Measurements from ENCODE around the gene NUMB.
"Not testable (repeated sequence)": the region's sequence is repeated elsewhere in the genome, so short reads cannot be mapped to it uniquely, and the experiment has no call there.

Gene NUMB

DNA sequence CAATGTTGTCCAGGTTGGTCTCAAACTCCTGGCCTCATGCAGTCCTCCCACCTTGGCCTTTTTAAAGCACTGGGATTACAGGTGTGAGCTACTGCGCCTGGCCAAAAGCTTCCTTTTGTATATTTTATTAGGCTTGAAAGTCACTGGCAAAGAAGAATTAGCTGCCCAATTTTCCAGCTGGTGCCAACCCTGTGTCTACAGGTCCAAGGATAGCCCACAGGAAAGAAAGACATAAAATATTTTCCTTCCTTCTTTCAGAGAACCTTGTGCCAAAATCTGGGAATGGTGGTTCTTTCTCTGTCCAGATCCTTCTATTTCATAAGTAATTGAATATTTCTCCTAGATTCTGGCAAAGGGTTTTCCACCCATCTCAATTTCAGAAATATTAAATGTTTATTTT, 84.1 kb downstream of the NUMB start:
- H3K4me1 Mint-ChIP-seq (ENCODE audit: low read depth) = no peaks in the 10 kb centered on the region

DNA sequence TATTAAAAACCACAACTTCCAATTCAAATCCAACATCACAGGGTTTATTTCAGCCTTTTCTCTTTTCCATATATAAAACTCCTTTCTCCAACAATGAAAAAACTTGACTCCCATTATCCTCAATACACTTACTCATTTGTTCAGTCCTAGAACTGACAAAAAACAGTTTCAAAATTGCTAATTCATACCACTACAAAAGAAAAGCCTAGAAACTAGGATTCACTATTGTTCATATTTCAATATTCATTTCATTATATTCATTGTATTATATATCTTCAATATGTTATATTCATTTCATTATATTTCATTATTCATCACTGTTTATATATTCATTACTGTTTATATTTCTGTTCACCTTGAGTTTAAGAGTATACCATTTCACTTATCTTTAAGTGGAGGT, 85.8 kb downstream of the NUMB start:
- Mint-ChIP-seq H3K4me1 (ENCODE audit: low read depth) (no peaks in the 10 kb centered on the region), H3K4me3 (no peak overlapping the region), H3K27me3 (ENCODE audit: low read depth) (no peaks in the 10 kb centered on the region), H3K36me3 (ENCODE audit: low read depth) (no peaks in the 10 kb centered on the region), H3K27ac (no peak overlapping the region), H3K9me3 (no peaks in the 10 kb centered on the region)

More for the DNA sequence above, 84.1 kb downstream of the NUMB start:
- H3K27ac Mint-ChIP-seq = no peak overlapping the region
- no peaks in the 10 kb centered on the region for H3K9me3 Mint-ChIP-seq
- no peak overlapping the region for H3K4me3 Mint-ChIP-seq
- H3K27me3 Mint-ChIP-seq (ENCODE audit: low read depth) = no peaks in the 10 kb centered on the region
- H3K36me3 Mint-ChIP-seq (ENCODE audit: low read depth) = no peaks in the 10 kb centered on the region

DNA sequence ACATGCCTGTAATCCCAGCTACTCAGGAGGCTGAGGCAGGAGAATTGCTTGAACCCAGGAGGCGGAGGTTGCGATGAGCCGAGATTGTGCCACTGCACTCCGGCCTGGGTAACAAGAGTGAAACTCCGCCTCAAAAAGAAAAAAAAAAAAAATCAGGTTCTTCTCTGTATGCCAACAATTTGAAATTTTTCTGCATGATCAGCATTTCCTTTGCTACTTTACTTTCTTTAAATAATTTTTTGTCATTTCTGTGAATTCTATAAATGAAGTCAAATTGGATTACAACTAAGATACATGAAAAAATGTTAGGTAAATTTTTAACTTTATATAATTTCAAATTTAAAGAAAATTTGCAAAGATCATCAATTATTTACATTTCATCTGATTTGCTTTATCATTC, 87.8 kb downstream of the NUMB start:
- Mint-ChIP-seq H3K27me3 (ENCODE audit: low read depth) (no peaks in the 10 kb centered on the region), H3K4me3 (no peak overlapping the region)

DNA sequence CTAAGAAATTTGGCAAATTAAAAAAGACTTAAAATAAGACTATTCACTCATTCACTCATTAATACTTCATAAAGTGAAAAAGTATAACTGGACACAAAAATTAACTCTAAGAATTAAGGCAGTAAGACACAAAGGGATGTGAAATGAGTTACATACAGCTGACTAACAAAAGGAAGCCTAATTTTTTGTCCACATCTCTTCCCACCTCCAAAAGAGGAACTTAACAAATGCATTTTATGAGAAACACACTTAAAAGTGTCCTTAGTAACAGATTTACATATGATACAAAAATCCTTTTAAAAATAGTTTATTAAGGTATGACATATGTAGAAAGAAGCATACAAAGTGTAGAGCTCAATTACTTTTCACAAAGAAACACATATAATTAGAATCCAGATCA, 88.9 kb downstream of the NUMB start:
- no peaks in the 10 kb centered on the region for H3K36me3 Mint-ChIP-seq (ENCODE audit: low read depth)
- no peaks in the 10 kb centered on the region for H3K4me1 Mint-ChIP-seq (ENCODE audit: low read depth)
- no peaks in the 10 kb centered on the region for H3K9me3 Mint-ChIP-seq
- no peak overlapping the region for H3K4me3 Mint-ChIP-seq
- no peak overlapping the region for H3K27ac Mint-ChIP-seq
- no peaks in the 10 kb centered on the region for H3K27me3 Mint-ChIP-seq (ENCODE audit: low read depth)

More for the DNA sequence above, 87.8 kb downstream of the NUMB start:
- Mint-ChIP-seq H3K9me3 (no peaks in the 10 kb centered on the region), H3K4me1 (ENCODE audit: low read depth) (no peaks in the 10 kb centered on the region), H3K27ac (no peak overlapping the region), H3K36me3 (ENCODE audit: low read depth) (no peaks in the 10 kb centered on the region)

DNA sequence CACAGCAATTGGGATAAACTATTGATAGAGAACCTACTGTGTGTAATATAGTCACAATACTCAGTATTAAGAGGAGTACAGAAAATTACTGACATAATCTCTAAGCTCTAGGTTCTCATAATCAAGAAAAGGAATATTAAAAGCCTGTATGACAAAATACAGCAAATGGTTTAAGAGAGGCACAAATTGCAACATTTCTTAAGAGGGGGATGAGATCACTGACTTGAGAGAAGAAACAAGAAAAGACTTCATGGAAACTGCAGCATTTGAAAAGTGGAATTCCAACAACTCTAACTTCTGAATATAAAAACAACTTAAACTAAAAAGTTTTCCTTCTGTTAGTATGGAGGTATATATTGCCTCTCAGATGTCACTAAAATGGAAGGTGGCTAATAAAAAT, 89.7 kb downstream of the NUMB start:
- no peaks in the 10 kb centered on the region for H3K4me1 Mint-ChIP-seq (ENCODE audit: low read depth)
- H3K36me3 Mint-ChIP-seq (ENCODE audit: low read depth) = no peaks in the 10 kb centered on the region
- H3K9me3 Mint-ChIP-seq = no peaks in the 10 kb centered on the region
- H3K4me3 Mint-ChIP-seq = no peak overlapping the region
- H3K27me3 Mint-ChIP-seq (ENCODE audit: low read depth) = no peaks in the 10 kb centered on the region
- no peak overlapping the region for H3K27ac Mint-ChIP-seq

DNA sequence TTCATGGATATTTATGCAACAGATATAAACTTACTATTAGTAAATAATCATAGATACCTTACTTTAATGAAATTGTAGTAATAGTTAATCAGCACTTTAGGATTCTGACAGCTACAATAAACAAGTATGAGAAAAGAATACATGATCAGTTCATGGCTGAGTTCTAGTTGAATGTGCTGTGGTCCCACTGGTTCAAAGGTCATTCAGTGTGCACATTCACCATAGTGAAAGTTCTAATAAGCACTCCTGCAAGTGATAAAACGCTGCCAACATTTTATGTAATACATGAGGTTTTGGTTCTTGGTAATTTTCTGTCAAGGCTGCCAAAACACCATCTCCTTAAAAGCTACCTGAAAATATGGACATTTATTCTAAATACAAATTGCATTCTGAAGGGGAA, 92.6 kb downstream of the NUMB start:
- no peak overlapping the region for H3K4me3 Mint-ChIP-seq
- H3K27ac Mint-ChIP-seq = no peak overlapping the region
- peaks cover 4% of the 10 kb centered on the region for H3K36me3 Mint-ChIP-seq (ENCODE audit: low read depth)
- H3K4me1 Mint-ChIP-seq (ENCODE audit: low read depth) = no peaks in the 10 kb centered on the region
- no peaks in the 10 kb centered on the region for H3K27me3 Mint-ChIP-seq (ENCODE audit: low read depth)
- no peaks in the 10 kb centered on the region for H3K9me3 Mint-ChIP-seq

DNA sequence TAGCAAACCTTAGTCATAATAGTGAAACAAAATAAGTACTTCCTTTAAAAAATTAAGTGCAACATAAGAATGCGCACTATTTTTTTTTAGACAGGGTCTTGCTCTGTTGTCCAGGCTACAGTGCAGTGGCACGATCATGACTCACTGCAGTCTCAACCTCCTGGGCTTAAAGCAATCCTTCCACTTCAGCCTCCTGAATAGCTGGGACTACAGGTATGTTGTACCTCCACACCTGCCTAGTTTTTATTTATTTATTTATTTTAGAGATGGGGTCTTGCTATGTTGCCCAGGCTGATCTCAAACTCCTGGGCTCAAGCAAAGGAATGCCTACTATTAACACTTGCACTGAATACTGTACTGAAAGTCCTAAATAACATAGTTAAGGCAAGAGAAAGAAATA, 93.8 kb downstream of the NUMB start:
- Mint-ChIP-seq H3K27me3 (ENCODE audit: low read depth) (no peaks in the 10 kb centered on the region), H3K36me3 (ENCODE audit: low read depth) (peaks cover 4% of the 10 kb centered on the region), H3K4me1 (ENCODE audit: low read depth) (no peaks in the 10 kb centered on the region), H3K9me3 (no peaks in the 10 kb centered on the region), H3K4me3 (no peak overlapping the region), H3K27ac (no peak overlapping the region)

DNA sequence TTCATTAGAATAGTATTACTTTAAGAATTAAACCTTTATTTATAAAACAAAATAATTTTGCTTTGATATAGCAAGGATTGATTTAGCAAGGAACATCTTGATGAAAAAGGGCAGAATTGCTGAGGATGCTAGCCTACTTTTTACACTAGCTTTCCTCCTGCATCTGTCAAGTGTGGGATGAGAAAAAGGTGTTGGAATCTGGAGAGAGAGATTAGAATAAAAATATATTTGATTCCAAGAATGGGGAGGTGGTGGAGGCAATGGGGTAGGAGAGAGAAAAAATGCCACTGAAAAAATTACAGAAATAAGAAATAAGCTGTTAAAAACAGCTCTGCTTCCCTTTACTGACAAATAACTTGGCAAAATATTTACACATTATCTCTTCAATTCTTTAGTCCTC, 98.9 kb downstream of the NUMB start:
- peaks cover 7% of the 10 kb centered on the region for H3K36me3 Mint-ChIP-seq (ENCODE audit: low read depth)
- H3K27me3 Mint-ChIP-seq (ENCODE audit: low read depth) = no peaks in the 10 kb centered on the region
- H3K4me1 Mint-ChIP-seq (ENCODE audit: low read depth) = no peaks in the 10 kb centered on the region
- no peak overlapping the region for H3K27ac Mint-ChIP-seq
- no peaks in the 10 kb centered on the region for H3K9me3 Mint-ChIP-seq
- no peak overlapping the region for H3K4me3 Mint-ChIP-seq

DNA sequence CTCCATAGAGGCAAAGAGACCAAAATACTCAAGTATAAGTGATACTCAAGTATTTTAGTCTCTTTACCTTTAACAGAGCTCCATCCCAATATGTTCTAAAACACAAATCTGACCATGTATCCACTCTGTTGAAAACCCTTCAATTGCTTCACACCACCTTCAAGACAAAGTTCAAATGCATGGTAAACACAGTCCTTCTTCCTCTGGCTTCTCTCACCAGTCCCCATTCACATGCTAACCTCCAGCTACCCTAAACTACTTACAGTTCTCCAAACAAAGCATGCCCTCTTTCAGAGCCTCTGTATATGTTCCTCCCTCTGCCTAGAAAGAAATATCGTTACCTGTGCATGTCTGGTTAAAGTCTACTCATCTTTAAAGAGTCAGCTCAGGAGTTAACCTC, 100.2 kb downstream of the NUMB start:
- Mint-ChIP-seq H3K27me3 (ENCODE audit: low read depth) (no peaks in the 10 kb centered on the region), H3K9me3 (no peaks in the 10 kb centered on the region), H3K4me3 (no peak overlapping the region), H3K4me1 (ENCODE audit: low read depth) (no peaks in the 10 kb centered on the region), H3K27ac (no peak overlapping the region), H3K36me3 (ENCODE audit: low read depth) (peaks cover 6% of the 10 kb centered on the region)

DNA sequence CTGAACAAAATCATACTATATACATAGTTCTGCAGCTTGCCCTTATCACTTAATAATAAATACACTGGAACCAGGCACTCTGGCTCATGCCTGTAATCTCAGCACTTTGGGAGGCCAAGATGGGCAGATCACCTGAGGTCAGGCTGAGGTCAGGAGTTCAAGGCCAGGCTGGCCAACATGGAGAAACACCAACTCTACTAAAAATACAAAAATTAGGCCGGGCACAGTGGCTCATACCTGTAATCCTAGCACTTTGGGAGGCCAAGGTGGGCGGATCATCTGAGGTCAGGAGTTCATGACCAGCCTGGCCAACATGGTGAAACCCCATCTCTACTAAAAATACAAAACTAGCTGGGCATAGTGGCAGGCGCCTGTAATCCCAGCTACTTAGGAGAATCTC, 109.3 kb downstream of the NUMB start:
- not testable (repeated sequence) for H3K36me3 Mint-ChIP-seq (ENCODE audit: low read depth); H3K27me3 Mint-ChIP-seq (ENCODE audit: low read depth); H3K27ac Mint-ChIP-seq; H3K4me3 Mint-ChIP-seq; H3K9me3 Mint-ChIP-seq; H3K4me1 Mint-ChIP-seq (ENCODE audit: low read depth)

DNA sequence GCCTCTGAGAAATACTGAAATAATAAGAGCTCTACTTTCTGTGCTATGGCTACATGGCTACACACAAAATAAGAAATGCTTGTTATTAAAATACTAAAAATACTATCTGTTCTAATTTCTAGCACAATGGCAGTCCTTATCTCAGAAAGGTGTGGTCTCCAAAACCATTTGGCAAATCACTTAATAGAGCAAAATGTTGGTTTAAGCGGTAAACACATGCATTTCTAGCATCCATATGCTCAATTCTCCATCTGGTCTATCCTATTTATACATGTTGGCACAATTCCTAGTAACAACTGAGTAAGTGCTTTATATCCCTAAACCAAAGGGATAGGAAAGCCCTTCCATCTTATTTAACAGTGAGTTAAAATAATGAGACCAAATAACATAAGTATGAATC, 114.0 kb downstream of the NUMB start:
- peaks cover 7% of the 10 kb centered on the region for H3K4me1 Mint-ChIP-seq (ENCODE audit: low read depth)
- no peaks in the 10 kb centered on the region for H3K36me3 Mint-ChIP-seq (ENCODE audit: low read depth)
- H3K4me3 Mint-ChIP-seq = no peak overlapping the region
- H3K27me3 Mint-ChIP-seq (ENCODE audit: low read depth) = no peaks in the 10 kb centered on the region
- no peak overlapping the region for H3K27ac Mint-ChIP-seq
- H3K9me3 Mint-ChIP-seq = no peaks in the 10 kb centered on the region

DNA sequence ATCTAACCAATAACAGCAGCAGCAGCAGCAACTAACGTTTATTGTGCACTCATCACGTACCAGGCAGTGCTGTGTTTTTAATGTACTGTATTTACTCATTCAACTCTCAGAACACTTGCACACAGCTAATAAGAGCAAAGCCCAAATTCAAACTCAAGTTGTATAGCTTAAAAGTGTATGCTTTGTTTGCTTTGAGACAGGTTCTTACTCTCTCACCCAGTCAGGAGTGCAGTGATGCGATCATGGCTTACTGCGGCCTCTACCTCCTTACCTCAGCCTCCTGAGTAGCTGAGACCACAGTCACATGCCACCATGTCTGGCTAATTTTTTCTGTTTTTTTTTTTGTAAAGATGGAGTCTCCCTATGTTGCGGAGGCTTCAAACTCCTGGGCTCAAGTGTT, 115.7 kb downstream of the NUMB start:
- Mint-ChIP-seq H3K9me3 (no peaks in the 10 kb centered on the region), H3K36me3 (ENCODE audit: low read depth) (peaks cover 1% of the 10 kb centered on the region), H3K4me1 (ENCODE audit: low read depth) (peaks cover 7% of the 10 kb centered on the region), H3K27me3 (ENCODE audit: low read depth) (no peaks in the 10 kb centered on the region), H3K4me3 (no peak overlapping the region), H3K27ac (no peak overlapping the region)

DNA sequence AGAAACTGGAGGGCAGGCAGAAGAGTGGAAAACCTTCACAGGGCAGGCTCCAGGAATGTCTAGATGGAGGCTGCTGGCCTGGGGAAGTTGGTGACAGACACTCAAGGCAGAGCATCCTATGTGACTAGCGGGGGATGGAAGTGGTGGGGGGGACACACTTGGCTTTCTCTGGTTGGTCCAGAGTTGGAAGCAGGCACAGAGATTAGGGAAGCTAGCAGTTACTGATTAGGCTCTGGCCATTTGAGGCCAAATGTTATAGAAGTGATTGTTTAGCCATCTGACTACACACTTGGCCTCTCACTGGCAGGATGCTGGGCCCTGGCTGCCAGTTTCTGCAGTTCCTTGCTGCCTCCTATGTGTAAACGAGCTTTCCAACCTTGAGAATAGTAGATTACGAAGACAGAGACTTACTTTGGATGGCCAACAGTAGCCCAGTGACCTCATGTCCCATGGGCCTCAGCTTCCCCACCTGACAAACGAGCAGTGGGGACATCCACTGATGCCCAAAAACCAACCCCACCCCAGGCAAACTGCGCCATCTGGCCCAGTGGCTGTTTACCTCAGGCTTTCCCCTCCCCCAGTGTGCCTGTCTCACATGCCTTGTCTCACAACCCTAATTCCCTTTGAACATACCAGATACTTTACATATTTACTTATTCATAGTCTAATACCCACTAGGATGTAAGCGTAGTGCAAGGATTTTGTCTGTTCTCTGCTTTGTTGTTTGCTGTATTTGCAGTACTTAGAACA, 118.3 kb downstream of the NUMB start:
- Mint-ChIP-seq H3K36me3 (ENCODE audit: low read depth) (peaks cover 1% of the 10 kb centered on the region), H3K9me3 (no peaks in the 10 kb centered on the region), H3K27ac (no peak overlapping the region), H3K27me3 (ENCODE audit: low read depth) (no peaks in the 10 kb centered on the region), H3K4me1 (ENCODE audit: low read depth) (peaks cover 4% of the 10 kb centered on the region), H3K4me3 (no peak overlapping the region)

DNA sequence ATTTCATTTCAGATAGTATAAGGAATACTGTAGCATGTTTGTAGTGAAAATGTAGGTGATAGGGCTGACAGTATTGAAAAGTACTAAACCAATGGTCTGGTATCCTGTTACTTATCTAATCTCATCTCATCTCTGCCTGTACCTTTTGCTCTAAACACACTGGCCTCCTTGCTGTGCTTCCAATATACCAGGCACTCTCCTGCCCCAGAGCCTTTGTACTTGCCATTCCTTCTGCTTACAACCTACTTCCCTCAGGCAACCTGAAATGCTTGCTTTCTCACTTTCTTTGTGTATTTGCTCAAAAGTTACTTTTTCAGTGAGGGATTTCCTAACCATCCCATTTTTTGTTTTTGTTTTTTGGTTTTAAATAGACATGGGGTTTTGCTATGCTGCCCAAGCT, 119.1 kb downstream of the NUMB start:
- no peak overlapping the region for H3K27ac Mint-ChIP-seq
- no peak overlapping the region for H3K4me3 Mint-ChIP-seq
- peaks cover 2% of the 10 kb centered on the region for H3K36me3 Mint-ChIP-seq (ENCODE audit: low read depth)
- H3K27me3 Mint-ChIP-seq (ENCODE audit: low read depth) = no peaks in the 10 kb centered on the region
- H3K9me3 Mint-ChIP-seq = no peaks in the 10 kb centered on the region
- peaks cover 4% of the 10 kb centered on the region for H3K4me1 Mint-ChIP-seq (ENCODE audit: low read depth)

DNA sequence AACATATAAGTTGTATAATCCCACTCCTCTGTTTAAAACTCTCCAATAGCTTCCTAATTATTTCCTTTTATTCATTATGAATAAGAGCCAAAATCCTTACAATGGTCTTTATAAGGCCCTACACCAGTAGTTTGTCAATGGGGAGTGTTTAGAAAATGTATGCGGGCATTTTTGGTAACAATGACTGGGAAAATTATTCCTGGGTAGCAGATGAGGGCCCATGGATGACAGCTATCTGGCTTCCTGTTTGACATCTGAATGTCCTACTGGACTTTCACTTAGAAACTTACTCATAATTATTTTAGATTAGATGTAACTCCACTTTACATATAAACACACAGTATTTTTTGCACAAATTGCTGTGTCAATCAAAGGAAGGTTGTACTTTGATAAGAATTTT, 119.8 kb downstream of the NUMB start:
- no peak overlapping the region for H3K27ac Mint-ChIP-seq
- H3K9me3 Mint-ChIP-seq = no peaks in the 10 kb centered on the region
- H3K27me3 Mint-ChIP-seq (ENCODE audit: low read depth) = no peaks in the 10 kb centered on the region
- H3K36me3 Mint-ChIP-seq (ENCODE audit: low read depth) = peaks cover 4% of the 10 kb centered on the region
- H3K4me3 Mint-ChIP-seq = no peak overlapping the region
- peaks cover 4% of the 10 kb centered on the region for H3K4me1 Mint-ChIP-seq (ENCODE audit: low read depth)

DNA sequence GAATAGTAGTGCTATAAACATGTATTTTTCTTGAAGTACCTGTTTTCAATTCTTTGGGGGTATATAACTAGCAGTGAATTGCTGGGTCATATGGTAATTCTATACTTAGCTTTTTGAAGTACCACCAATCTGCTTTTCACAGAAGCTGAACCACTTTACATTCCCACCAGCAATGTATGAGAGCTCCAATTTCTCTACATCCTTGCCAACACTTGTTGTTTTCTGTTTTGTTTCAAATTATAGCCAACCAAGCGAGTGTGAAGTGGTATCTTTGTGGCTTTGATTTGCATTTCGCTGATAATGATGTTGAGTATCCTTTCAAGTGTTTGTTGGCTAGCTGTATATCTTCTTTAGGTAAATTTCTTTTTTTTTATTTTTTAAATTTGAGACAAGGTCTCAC, 125.3 kb downstream of the NUMB start:
- no peaks in the 10 kb centered on the region for H3K9me3 Mint-ChIP-seq
- no peak overlapping the region for H3K27ac Mint-ChIP-seq
- no peaks in the 10 kb centered on the region for H3K27me3 Mint-ChIP-seq (ENCODE audit: low read depth)
- no peak overlapping the region for H3K4me3 Mint-ChIP-seq
- H3K4me1 Mint-ChIP-seq (ENCODE audit: low read depth) = no peaks in the 10 kb centered on the region
- H3K36me3 Mint-ChIP-seq (ENCODE audit: low read depth) = peaks cover 7% of the 10 kb centered on the region

Measured in T-helper 1 cell treated with Interleukin-12 subunit alpha and Interleukin-12 subunit beta and Interleukin-4 antibody, amounts not matched to agents 30 μg/mL and 1 μg/mL, for 36 hours (primary cell).